GM12875 (cell line): ENCODE measurements around the gene RALGDS.
A peak's percentile ranks its signal among the peaks of the same experiment; 100 is the strongest.

ENCODE experiments used
- H3K4me3 ChIP-seq: one replicate; pipeline ENCODE4 v1.5.1; 2011; ENCODE audit warnings: low read depth, low read length, control low read depth
- TF ChIP-seq, protein P1 (sequence below): IDR thresholded peaks from 2 replicates; pipeline ENCODE4 v1.5.1; 2011; ENCODE audit warnings: low read depth, mild to moderate bottlenecking, control low read depth, inconsistent platforms, low read length, moderate library complexity, borderline replicate concordance; ENCODE audit not compliant: insufficient read depth

The RALGDS gene

DNA sequence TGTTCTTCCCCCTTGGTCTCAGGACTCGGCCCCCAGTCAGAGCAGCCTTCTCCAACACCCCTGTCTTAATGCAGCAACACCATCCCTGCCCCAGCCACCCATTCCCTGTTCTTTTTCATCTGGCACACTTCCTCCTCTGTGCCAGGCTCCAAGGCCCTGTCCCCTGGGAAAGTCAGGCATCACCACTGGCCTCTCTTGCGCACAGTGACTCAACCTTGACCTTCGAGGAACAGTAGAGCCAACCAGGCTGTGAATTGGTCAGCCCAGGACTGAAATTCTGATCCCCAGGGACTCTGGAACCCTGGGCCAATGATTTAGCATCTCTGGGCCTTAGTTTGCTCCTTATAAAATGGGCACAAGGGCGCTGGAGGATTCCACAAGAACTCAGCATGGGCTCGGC is 10.5 kb upstream of the RALGDS start:
- TF ChIP-seq, protein P1, sequence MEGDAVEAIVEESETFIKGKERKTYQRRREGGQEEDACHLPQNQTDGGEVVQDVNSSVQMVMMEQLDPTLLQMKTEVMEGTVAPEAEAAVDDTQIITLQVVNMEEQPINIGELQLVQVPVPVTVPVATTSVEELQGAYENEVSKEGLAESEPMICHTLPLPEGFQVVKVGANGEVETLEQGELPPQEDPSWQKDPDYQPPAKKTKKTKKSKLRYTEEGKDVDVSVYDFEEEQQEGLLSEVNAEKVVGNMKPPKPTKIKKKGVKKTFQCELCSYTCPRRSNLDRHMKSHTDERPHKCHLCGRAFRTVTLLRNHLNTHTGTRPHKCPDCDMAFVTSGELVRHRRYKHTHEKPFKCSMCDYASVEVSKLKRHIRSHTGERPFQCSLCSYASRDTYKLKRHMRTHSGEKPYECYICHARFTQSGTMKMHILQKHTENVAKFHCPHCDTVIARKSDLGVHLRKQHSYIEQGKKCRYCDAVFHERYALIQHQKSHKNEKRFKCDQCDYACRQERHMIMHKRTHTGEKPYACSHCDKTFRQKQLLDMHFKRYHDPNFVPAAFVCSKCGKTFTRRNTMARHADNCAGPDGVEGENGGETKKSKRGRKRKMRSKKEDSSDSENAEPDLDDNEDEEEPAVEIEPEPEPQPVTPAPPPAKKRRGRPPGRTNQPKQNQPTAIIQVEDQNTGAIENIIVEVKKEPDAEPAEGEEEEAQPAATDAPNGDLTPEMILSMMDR = no peak
- no peak overlapping the region for H3K4me3 ChIP-seq

DNA sequence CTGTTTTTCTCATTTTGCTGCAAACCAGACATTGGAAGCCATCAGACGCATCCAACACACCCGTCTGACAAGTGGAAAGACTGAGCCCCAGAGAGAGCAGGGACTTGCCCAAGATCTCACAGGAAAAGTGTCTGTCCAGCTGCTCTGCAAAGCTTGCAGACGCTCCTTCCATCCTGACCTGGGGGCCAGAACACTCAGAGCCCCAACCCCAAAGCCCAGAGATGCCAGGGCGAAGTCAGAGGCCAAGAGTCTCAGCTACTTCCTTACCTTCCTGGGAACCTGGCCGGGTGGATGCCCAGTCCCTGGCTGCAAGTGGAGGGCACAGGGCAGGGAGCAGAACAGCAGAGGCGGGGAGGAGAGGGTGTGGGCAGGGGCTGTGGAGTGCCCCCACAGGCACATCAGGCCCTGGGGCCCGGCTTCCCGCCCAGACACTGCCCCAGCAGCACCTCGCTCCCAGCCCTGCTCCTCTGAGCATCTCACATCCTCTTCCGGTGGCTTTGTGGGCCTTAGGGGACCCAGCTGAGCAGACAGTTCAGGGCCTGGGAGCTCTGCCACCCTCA is 9.7 kb upstream of the RALGDS start:
- H3K4me3 ChIP-seq = peak overlapping the region; percentile 46
- TF ChIP-seq, protein P1 = no peak

- TF ChIP-seq, protein P1 = no peak
Observed at GRCh38 chr9:133129001-133129795, 8.2 kb upstream of the RALGDS start.

GRCh38 chr9:133128152-133128551 is 7.1 kb upstream of the RALGDS start:
- TF ChIP-seq, protein P1 = no peak
- no peak overlapping the region for H3K4me3 ChIP-seq

More at GRCh38 chr9:133129001-133129795, 8.2 kb upstream of the RALGDS start:
- H3K4me3 ChIP-seq = no peak overlapping the region

- H3K4me3 ChIP-seq = no peak overlapping the region
- TF ChIP-seq, protein P1 = no peak
Observed at GRCh38 chr9:133127340-133127981, 6.4 kb upstream of the RALGDS start.

GRCh38 chr9:133126697-133127339 is 5.8 kb upstream of the RALGDS start:
- H3K4me3 ChIP-seq = no peak overlapping the region
- TF ChIP-seq, protein P1 = no peak
